Measurements from ENCODE around the gene TNFRSF13B.
"Not testable (repeated sequence)": the region's sequence is repeated elsewhere in the genome, so short reads cannot be mapped to it uniquely, and the experiment has no call there.

Gene TNFRSF13B

GRCh38 chr17:16900288-16900882 lies 71.5 kb downstream of the TNFRSF13B start:
- no peak for DNase-seq

DNA sequence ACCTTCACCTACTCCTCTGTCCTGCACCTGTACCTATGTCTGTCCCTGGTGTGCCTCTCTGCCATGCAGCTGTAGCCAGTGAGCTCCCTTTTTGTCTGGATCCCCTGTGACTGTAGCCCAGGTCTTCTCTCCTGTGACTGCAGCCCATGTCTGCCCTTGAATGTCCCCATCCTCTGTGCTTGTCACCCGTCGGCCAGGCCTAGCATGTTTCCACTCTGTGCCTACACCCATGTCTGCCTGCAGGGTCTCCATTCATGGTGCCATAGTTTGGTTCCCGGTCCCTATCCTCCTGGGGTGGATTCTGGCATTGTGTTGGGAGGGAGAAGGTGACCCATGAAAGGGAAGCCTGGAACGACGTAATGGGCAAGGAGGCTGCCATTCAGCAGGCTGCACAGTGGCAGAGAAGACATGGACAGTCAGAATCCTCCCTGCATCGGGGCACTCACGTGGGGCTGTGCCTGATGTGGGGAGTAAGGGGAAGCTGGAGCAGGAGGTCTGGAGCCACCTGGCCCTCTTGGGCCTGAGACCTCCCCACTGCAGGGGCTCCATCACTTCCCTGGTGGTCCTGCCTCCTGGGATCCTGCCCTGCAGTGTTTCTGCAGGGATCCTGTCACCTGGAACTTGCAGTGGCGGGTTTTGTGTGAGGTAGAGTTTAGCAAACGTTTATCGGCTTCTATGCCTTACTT lies 74.6 kb downstream of the TNFRSF13B start:
- not testable (repeated sequence) for DNase-seq

DNA sequence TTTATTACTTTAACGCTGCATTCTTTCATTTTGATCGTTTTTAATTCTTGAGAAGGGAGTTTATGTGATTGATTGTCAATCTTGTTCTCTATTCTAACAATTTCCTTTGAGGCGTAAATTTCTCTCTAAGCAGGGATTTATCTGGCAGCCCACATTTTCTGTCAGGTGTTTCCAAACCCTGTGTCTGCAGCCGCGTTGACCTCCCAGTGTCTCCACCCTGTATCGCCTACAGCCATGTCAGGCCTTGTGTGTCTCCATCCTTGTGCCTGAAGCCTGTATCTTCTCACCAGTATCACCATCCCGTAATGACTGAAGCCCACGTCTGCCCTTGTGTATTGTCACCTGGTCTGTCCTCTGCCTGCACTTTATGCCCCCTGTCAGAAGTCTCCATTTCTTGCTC lies 75.7 kb downstream of the TNFRSF13B start:
- not testable (repeated sequence) for DNase-seq

DNA sequence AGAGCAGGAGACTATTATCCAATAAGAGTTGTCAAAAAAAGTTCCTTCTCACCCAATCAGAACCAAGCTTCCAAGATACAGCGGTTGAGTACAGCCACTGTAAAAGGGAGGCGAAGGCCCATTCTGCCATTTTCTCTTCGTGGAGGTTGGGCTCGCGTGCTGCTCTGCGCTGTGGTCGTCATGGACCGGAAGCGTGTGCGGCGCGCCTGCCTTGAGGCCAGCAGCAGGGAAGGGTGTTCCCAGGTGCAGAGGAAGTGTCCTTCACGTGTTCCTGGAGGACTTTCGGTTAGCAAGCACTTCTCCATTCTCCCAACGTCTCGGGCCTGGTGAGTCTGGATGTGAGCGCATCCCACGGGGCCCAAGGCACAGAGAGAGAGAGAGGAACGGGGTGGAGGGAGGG lies 78.4 kb downstream of the TNFRSF13B start:
- not testable (repeated sequence) for DNase-seq

DNA sequence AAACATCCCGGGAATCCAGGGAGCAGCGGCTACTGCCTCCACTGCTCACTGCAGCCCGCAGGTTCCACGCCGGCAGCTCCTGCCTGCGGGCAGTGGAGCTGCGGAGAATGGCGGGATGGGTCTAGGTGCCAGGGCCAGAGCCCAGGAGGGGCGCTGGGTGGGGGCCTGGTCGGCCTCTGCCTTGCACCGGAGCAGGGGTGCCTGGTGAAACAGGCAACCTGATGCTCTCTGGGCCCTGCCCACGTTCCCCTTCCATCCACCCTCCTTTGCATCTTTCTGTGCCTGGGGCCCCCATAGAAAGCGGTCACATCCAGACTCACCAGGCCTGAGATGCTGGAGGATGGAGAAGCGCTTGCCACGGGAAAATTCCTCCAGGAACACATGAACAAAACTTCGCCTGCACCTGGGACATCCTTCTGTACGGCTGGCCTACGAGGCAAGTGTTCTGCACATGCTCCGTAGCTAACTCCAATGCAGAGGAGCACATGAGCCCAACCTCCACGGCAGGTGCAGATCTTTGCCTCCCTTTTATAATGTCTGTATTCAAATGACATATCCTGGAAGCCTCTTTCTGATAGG lies 79.0 kb downstream of the TNFRSF13B start:
- DNase-seq: not testable (repeated sequence)

- DNase-seq: no peak
Observed at GRCh38 chr17:16889088-16889465, 82.8 kb downstream of the TNFRSF13B start.
